HL-60 (cell line): ENCODE measurements around the gene PLAC8L1.

Experiments used
- DNase-seq, 2 experiments: peaks; one replicate each; pipeline ENCODE4 v3.0.0-alpha.2; 2010 to 2020; ENCODE audit warnings: low read depth in 1 of 2, low spot score in 1 of 2
- H3K27ac ChIP-seq: fragments of 250-450 bp; sonication (Bioruptor Pico); replicated peaks from 2 replicates; pipeline ENCODE4 v1.5.1; 2020; ENCODE audit warnings: mild to moderate bottlenecking, moderate library complexity
- H3K27me3 ChIP-seq: fragments of 250-450 bp; sonication (Bioruptor Pico); 2 replicates; pipeline ENCODE4 v1.5.1; 2021; ENCODE audit warnings: mild to moderate bottlenecking, moderate library complexity; ENCODE audit not compliant: insufficient read depth, poor library complexity, severe bottlenecking
- H3K4me3 ChIP-seq: replicated peaks from 2 replicates; pipeline ENCODE4 v1.5.1; 2011; ENCODE audit warnings: mild to moderate bottlenecking, control low read depth, low read length; ENCODE audit not compliant: insufficient read depth
- CTCF ChIP-seq: IDR thresholded peaks from one replicate; pipeline ENCODE4 v1.5.1; 2011; ENCODE audit warnings: low read length, control low read depth, inconsistent platforms; ENCODE audit not compliant: insufficient read depth
- GABPA ChIP-seq: IDR thresholded peaks from 2 replicates; pipeline ENCODE4 v1.6.1; 2012; ENCODE audit warnings: low read depth
- POLR2AphosphoS5 ChIP-seq: IDR thresholded peaks from 2 replicates; pipeline ENCODE4 v1.6.1; 2012; ENCODE audit warnings: low read depth
- SPI1 ChIP-seq: IDR thresholded peaks from 2 replicates; pipeline ENCODE4 v1.6.1; 2012; ENCODE audit warnings: low read depth, mild to moderate bottlenecking, borderline replicate concordance
- TF ChIP-seq, protein P1 (sequence below): IDR thresholded peaks from 2 replicates; pipeline ENCODE4 v1.6.1; 2012; ENCODE audit warnings: low read depth; ENCODE audit not compliant: insufficient replicate concordance

The PLAC8L1 gene

GRCh38 chr5:146048994-146049703 is 56.2 kb downstream of the PLAC8L1 start:
- DNase-seq = peak; percentile 28 to 57
- TF ChIP-seq SPI1 = no peak
- no peak for TF ChIP-seq GABPA
- TF ChIP-seq POLR2AphosphoS5 = no peak
- TF ChIP-seq CTCF = peak; percentile 53
- TF ChIP-seq, protein P1, sequence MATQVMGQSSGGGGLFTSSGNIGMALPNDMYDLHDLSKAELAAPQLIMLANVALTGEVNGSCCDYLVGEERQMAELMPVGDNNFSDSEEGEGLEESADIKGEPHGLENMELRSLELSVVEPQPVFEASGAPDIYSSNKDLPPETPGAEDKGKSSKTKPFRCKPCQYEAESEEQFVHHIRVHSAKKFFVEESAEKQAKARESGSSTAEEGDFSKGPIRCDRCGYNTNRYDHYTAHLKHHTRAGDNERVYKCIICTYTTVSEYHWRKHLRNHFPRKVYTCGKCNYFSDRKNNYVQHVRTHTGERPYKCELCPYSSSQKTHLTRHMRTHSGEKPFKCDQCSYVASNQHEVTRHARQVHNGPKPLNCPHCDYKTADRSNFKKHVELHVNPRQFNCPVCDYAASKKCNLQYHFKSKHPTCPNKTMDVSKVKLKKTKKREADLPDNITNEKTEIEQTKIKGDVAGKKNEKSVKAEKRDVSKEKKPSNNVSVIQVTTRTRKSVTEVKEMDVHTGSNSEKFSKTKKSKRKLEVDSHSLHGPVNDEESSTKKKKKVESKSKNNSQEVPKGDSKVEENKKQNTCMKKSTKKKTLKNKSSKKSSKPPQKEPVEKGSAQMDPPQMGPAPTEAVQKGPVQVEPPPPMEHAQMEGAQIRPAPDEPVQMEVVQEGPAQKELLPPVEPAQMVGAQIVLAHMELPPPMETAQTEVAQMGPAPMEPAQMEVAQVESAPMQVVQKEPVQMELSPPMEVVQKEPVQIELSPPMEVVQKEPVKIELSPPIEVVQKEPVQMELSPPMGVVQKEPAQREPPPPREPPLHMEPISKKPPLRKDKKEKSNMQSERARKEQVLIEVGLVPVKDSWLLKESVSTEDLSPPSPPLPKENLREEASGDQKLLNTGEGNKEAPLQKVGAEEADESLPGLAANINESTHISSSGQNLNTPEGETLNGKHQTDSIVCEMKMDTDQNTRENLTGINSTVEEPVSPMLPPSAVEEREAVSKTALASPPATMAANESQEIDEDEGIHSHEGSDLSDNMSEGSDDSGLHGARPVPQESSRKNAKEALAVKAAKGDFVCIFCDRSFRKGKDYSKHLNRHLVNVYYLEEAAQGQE = no peak
- no peak overlapping the region for H3K4me3 ChIP-seq
- no peak overlapping the region for H3K27ac ChIP-seq
- H3K27me3 ChIP-seq = no peaks in the 10 kb centered on the region

DNA sequence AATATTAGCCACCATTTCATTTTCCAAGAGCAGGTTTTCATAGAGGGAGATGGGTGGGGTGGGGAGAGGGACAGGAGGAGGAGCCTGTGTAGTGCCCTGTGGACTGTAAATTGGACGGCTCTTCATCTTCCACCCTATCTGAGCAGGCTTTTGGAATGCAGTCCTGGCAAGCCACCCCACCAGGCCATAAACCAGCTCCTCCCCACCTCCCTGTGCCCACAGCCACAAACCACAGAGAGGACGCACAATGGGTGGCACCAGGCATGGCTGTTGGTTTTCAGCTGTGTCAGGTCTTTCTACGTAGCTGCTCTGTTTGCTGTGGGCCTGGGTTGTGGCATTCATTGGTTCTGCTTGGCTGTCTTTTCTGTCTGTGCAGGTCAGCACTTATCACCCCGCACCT is 58.0 kb downstream of the PLAC8L1 start:
- TF ChIP-seq SPI1 (no peak), CTCF (no peak), GABPA (no peak), POLR2AphosphoS5 (no peak)
- TF ChIP-seq, protein P1 = no peak
- Histone ChIP-seq H3K27me3 (no peaks in the 10 kb centered on the region), H3K27ac (no peak overlapping the region), H3K4me3 (no peak overlapping the region)
- no peak for DNase-seq

DNA sequence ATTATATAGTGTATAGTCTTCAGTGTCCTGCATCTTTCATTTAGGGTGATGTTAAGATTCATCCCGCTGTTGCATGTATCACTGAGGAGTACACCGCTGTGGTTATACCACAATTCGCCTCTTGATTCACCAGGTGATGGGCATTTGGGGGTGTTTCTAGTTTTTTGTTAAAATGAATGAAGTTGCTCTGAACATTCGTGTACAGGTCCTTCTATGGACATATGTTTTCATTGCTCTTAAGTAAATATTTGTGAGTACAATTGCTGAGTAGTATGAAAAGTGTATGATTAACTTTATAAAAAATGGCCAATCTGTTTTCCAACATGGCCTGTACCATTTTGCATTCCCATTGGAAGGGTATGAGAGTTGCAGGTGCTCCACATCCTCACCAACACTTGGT is 61.7 kb downstream of the PLAC8L1 start:
- Histone ChIP-seq H3K27ac (no peak overlapping the region), H3K4me3 (no peak overlapping the region), H3K27me3 (no peaks in the 10 kb centered on the region)
- TF ChIP-seq, protein P1 = no peak
- TF ChIP-seq POLR2AphosphoS5 (no peak), GABPA (no peak), CTCF (no peak), SPI1 (no peak)
- DNase-seq = no peak
